Neural cell (in vitro differentiated cells): ENCODE results near the gene BTNL8. TPM values are rescaled to one million over a fixed set of nuclear protein-coding genes. Genes with fewer than 3 reads are reported as not detected.

ENCODE experiments used
- H2AFZ ChIP-seq: fragments of 200-600, 300-800 bp; sonication (generic), shearing (Covaris generic); 2 replicates; pipeline ENCODE4 v1.6.0; 2014; ENCODE audit warnings: low read depth, mild to moderate bottlenecking, antibody characterized with exemption, low read length, moderate library complexity
- H3F3A ChIP-seq: fragments of 200-600 bp; shearing (Covaris generic); 2 replicates; pipeline ENCODE4 v1.6.1; 2016; ENCODE audit warnings: mild to moderate bottlenecking, moderate library complexity, mixed read lengths, antibody characterized with exemption, low read length; ENCODE audit not compliant: insufficient read depth, poor library complexity, severe bottlenecking
- H3K27ac ChIP-seq: fragments of 200-600, 300-800 bp; sonication (generic), shearing (Covaris generic); 2 replicates; pipeline ENCODE4 v1.5.1; 2014; ENCODE audit warnings: mild to moderate bottlenecking, low read length, moderate library complexity
- H3K27me3 ChIP-seq: fragments of 300-800, 200-600 bp; sonication (generic), shearing (Covaris generic); 2 replicates; pipeline ENCODE4 v1.6.0; 2014; ENCODE audit warnings: mild to moderate bottlenecking, low read depth, low read length, moderate library complexity; ENCODE audit not compliant: insufficient read depth
- H3K36me3 ChIP-seq: fragments of 300-800, 200-600 bp; sonication (generic), shearing (Covaris generic); 2 replicates; pipeline ENCODE4 v1.5.1; 2014; ENCODE audit warnings: mild to moderate bottlenecking, antibody characterized with exemption, low read length, moderate library complexity; ENCODE audit not compliant: insufficient read depth
- H3K4me2 ChIP-seq: fragments of 300-800, 200-600 bp; sonication (generic), shearing (Covaris generic); 2 replicates; pipeline ENCODE4 v1.6.0; 2014; ENCODE audit warnings: mild to moderate bottlenecking, low read length
- H3K4me3 ChIP-seq: fragments of 300-800, 200-600 bp; sonication (generic), shearing (Covaris generic); 2 replicates; pipeline ENCODE4 v1.5.1; 2014; ENCODE audit warnings: mild to moderate bottlenecking, low read length, moderate library complexity
- H3K79me2 ChIP-seq: fragments of 200-600 bp; shearing (Covaris generic); replicated peaks from 2 replicates; pipeline ENCODE4 v1.6.0; 2014; ENCODE audit warnings: mild to moderate bottlenecking, low read length, moderate library complexity; ENCODE audit not compliant: insufficient read depth
- H3K9ac ChIP-seq: fragments of 300-800, 200-600 bp; sonication (generic), shearing (Covaris generic); 2 replicates; pipeline ENCODE4 v1.6.1; 2016; ENCODE audit warnings: mild to moderate bottlenecking, low read length, mixed read lengths
- H3K9me2 ChIP-seq: fragments of 200-600 bp; shearing (Covaris generic); 2 replicates; pipeline ENCODE4 v1.6.1; 2016; ENCODE audit warnings: mild to moderate bottlenecking, low read length, mixed read lengths; ENCODE audit not compliant: insufficient read depth
- H3K9me3 ChIP-seq: fragments of 200-600, 300-800 bp; sonication (generic), shearing (Covaris generic); 2 replicates; pipeline ENCODE4 v1.6.1; 2016; ENCODE audit warnings: mild to moderate bottlenecking, mixed run types, low read length, moderate library complexity, mixed read lengths
- H4K20me1 ChIP-seq: fragments of 200-600 bp; shearing (Covaris generic); 2 replicates; pipeline ENCODE4 v1.6.1; 2016; ENCODE audit warnings: mild to moderate bottlenecking, mixed run types; ENCODE audit not compliant: insufficient read depth
- CTCF ChIP-seq: fragments of 450-650 bp; IDR thresholded peaks from 2 replicates; pipeline ENCODE4 v1.5.1; 2014; ENCODE audit warnings: antibody characterized with exemption, mild to moderate bottlenecking, moderate library complexity; ENCODE audit not compliant: poor library complexity, severe bottlenecking
- EP300 ChIP-seq: fragments of 450-650 bp; conservative IDR thresholded peaks from 2 replicates; pipeline ENCODE4 v1.6.1; 2014; ENCODE audit warnings: antibody characterized with exemption, mild to moderate bottlenecking, moderate library complexity; ENCODE audit not compliant: poor library complexity, severe bottlenecking
- EZH2 ChIP-seq: fragments of 200-600, 300-800 bp; shearing (Covaris generic), sonication (generic); IDR thresholded peaks from 2 replicates; pipeline ENCODE4 v1.6.1; 2014; ENCODE audit warnings: antibody characterized with exemption, low read length, borderline replicate concordance, mild to moderate bottlenecking; ENCODE audit not compliant: insufficient read depth, poor library complexity, severe bottlenecking
- MXI1 ChIP-seq: fragments of 450-650 bp; conservative IDR thresholded peaks from 2 replicates; pipeline ENCODE4 v1.6.1; 2014; ENCODE audit warnings: antibody characterized with exemption, mild to moderate bottlenecking; ENCODE audit not compliant: poor library complexity, severe bottlenecking
- POLR2AphosphoS5 ChIP-seq: IDR thresholded peaks from 2 replicates; pipeline ENCODE4 v1.6.1; 2012
- RAD21 ChIP-seq: fragments of 450-650 bp; conservative IDR thresholded peaks from 2 replicates; pipeline ENCODE4 v1.6.1; 2014; ENCODE audit warnings: antibody characterized with exemption, mild to moderate bottlenecking, moderate library complexity
- REST ChIP-seq: IDR thresholded peaks from 2 replicates; pipeline ENCODE4 v1.6.1; 2012; ENCODE audit warnings: borderline replicate concordance
- SMC3 ChIP-seq: fragments of 450-650 bp; conservative IDR thresholded peaks from 2 replicates; pipeline ENCODE4 v1.6.1; 2014; ENCODE audit warnings: antibody characterized with exemption, mild to moderate bottlenecking, moderate library complexity; ENCODE audit not compliant: poor library complexity
- TAF1 ChIP-seq: IDR thresholded peaks from 2 replicates; pipeline ENCODE4 v1.6.1; 2012; ENCODE audit warnings: low read depth
- polyA plus RNA-seq: library from polyadenylated mRNA; depleted of rRNA; stranded (reverse); fragments of >200 nt; gene quantifications from 2 replicates; pipeline ENCODE4 v1.2.3, GENCODE V29; 2014

BTNL8 gene
- polyA plus RNA-seq, 1 donor from 2014 or later = not detected

- Histone ChIP-seq H3K27ac (no peak overlapping the region), H3K36me3 (no peaks in the 10 kb centered on the region), H3K27me3 (no peaks in the 10 kb centered on the region), H3K9me3 (no peaks in the 10 kb centered on the region), H4K20me1 (no peaks in the 10 kb centered on the region), H3F3A (no peaks in the 10 kb centered on the region), H3K79me2 (no peaks in the 10 kb centered on the region), H3K4me2 (no peak overlapping the region), H3K4me3 (no peak overlapping the region), H3K9me2 (no peaks in the 10 kb centered on the region), H3K9ac (no peak overlapping the region), H2AFZ (no peak overlapping the region)
- TF ChIP-seq REST (no peak), CTCF (no peak), SMC3 (no peak), EP300 (no peak), RAD21 (no peak), MXI1 (no peak), TAF1 (no peak), EZH2 (no peak), POLR2AphosphoS5 (no peak)
These were observed 77.6 kb downstream of the BTNL8 start for GRCh38 chr5:180976518-180976917.

- no peaks in the 10 kb centered on the region for H3K36me3 ChIP-seq
- no peaks in the 10 kb centered on the region for H3K79me2 ChIP-seq
- no peak overlapping the region for H3K27ac ChIP-seq
- no peaks in the 10 kb centered on the region for H3K9me3 ChIP-seq
- H3K9me2 ChIP-seq = no peaks in the 10 kb centered on the region
- H4K20me1 ChIP-seq = no peaks in the 10 kb centered on the region
- H3F3A ChIP-seq = no peaks in the 10 kb centered on the region
- H3K9ac ChIP-seq = no peak overlapping the region
- H2AFZ ChIP-seq = no peak overlapping the region
- H3K27me3 ChIP-seq = no peaks in the 10 kb centered on the region
- H3K4me3 ChIP-seq = no peak overlapping the region
- TF ChIP-seq SMC3 (no peak), RAD21 (no peak), POLR2AphosphoS5 (no peak), MXI1 (no peak), CTCF (no peak), TAF1 (no peak), EP300 (no peak), REST (no peak), EZH2 (no peak)
- no peak overlapping the region for H3K4me2 ChIP-seq
These were observed 78.9 kb downstream of the BTNL8 start for GRCh38 chr5:180977852-180978251.
